Amniotic epithelial cell (primary cell): ENCODE results near the gene TSC2.

Experiments used
- DNase-seq: peaks from one replicate; pipeline ENCODE4 v3.0.0-alpha.2; 2010; ENCODE audit warnings: low read depth

The TSC2 gene

GRCh38 chr16:2043667-2044451 is 3.9 kb upstream of the TSC2 start:
- no peak for DNase-seq

- DNase-seq = no peak
Observed at GRCh38 chr16:2044541-2044940, 3.2 kb upstream of the TSC2 start.

GRCh38 chr16:2045965-2046892 is 1.6 kb upstream of the TSC2 start:
- no peak for DNase-seq

- DNase-seq = no peak
Observed at GRCh38 chr16:2046893-2047329, 874 bp upstream of the TSC2 start.

- DNase-seq = no peak
Observed at GRCh38 chr16:2048116-2048543, 345 bp downstream of the TSC2 start.

- DNase-seq = no peak
Observed at GRCh38 chr16:2053211-2053610, 5.4 kb downstream of the TSC2 start.

- DNase-seq = no peak
Observed at GRCh38 chr16:2053897-2054296, 6.1 kb downstream of the TSC2 start.

GRCh38 chr16:2054543-2055245 is 6.9 kb downstream of the TSC2 start:
- no peak for DNase-seq

- no peak for DNase-seq
Observed at GRCh38 chr16:2056077-2056476, 8.3 kb downstream of the TSC2 start.

GRCh38 chr16:2056681-2057407 is 9.1 kb downstream of the TSC2 start:
- DNase-seq = no peak

GRCh38 chr16:2057438-2057837 is 9.7 kb downstream of the TSC2 start:
- DNase-seq = no peak

GRCh38 chr16:2058420-2058819 is 10.6 kb downstream of the TSC2 start:
- DNase-seq = no peak

GRCh38 chr16:2058872-2059271 is 11.1 kb downstream of the TSC2 start:
- DNase-seq = peak; percentile 36

GRCh38 chr16:2060346-2060745 is 12.6 kb downstream of the TSC2 start:
- DNase-seq = no peak

GRCh38 chr16:2061023-2061422 is 13.2 kb downstream of the TSC2 start:
- DNase-seq = no peak

GRCh38 chr16:2061526-2061925 is 13.7 kb downstream of the TSC2 start:
- DNase-seq = no peak

- DNase-seq = no peak
Observed at GRCh38 chr16:2062801-2063200, 15.0 kb downstream of the TSC2 start.

- DNase-seq = no peak
Observed at GRCh38 chr16:2063861-2064260, 16.1 kb downstream of the TSC2 start.

- DNase-seq = no peak
Observed at GRCh38 chr16:2064368-2064945, 16.7 kb downstream of the TSC2 start.

GRCh38 chr16:2066139-2066538 is 18.4 kb downstream of the TSC2 start:
- DNase-seq = no peak
